Measurements from ENCODE around the gene RTN1. TPM values are rescaled to one million over a fixed set of nuclear protein-coding genes. Genes with fewer than 3 reads are reported as not detected.

The RTN1 gene
- total RNA-seq, 1 experiment from 2014 or later, result 6.5 TPM

DNA sequence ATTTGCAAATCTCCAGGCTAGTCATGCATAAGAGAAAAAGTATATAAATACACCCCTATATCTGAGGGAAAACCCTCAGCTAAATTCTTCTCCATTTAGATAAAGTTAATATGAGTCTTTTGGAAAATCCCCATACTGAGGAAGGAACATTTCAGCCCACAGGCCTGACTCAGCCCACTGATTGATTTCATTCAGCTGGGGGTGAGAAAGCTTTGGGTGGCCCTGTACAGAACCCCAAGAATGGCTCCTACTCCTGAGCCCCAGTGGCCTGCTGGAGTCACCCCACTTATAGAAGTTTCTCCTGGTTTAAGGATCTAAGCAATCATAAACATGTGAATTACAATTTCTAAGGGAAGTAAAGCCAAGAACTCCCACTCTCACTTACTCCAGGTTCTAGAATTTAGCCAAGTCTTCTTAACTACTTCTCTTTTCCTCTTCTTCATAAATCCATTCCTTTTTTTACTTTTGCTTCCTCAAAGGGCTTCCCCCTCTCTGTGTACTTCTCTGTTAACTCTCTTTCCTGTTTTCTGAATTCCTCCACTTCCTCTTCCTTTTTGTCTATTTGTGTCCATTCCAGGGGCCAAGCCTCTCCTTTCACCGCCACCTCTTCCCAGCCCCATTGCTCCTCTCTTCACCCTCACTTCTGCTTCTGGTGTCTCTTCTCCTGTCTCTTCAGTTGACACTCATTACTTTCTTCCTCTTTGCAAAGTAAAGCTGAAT is 21.0 kb downstream of the RTN1 start:
- no peak for DNase-seq (ENCODE audit: low spot score)

- no peak for DNase-seq (ENCODE audit: low spot score)
Observed at GRCh38 chr14:59848671-59849070, 21.9 kb downstream of the RTN1 start.

- DNase-seq (ENCODE audit: low spot score), result no peak
Observed at GRCh38 chr14:59847711-59848110, 22.9 kb downstream of the RTN1 start.

- DNase-seq (ENCODE audit: low spot score), result no peak
Observed at GRCh38 chr14:59846595-59846994, 24.0 kb downstream of the RTN1 start.

DNA sequence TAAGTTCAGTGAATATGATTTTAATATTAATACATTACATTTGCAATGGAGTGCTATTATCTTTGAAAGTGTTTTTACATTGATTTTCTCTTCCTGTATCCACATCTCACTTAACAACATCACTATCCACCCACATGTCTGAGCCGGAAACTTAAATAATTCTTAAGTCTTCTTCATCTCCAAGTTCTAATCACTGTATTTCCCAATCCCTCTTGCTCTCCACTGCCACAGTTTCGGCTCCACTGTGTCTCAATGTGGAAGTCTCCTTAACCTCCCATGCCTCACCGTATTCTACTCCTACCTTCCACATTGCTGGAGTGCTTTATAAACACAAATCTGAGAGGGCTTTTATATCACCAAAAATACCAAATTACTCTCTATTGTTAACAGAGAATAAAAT is 25.3 kb downstream of the RTN1 start:
- DNase-seq (ENCODE audit: low spot score), result no peak

GRCh38 chr14:59844186-59844812 is 26.3 kb downstream of the RTN1 start:
- no peak for DNase-seq (ENCODE audit: low spot score)

DNA sequence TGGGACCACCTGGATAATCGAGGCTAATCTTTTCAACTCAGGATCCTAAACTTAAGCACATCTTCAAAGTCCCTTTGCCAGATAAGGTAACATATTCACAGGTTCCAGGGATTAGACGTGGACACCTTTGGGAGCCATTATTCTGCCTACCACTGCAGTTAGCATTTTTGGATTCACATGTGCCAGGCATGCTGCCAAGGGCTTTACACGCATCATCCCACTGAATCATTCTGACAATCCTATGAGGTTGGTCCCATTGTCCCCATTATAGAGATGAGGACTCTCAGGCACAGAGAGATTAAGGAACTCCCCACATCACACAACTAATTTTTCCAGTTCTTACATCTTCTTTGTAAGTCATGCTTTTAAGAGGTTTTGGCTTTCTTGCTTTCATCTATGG is 34.5 kb downstream of the RTN1 start:
- DNase-seq (ENCODE audit: low spot score), result no peak

DNA sequence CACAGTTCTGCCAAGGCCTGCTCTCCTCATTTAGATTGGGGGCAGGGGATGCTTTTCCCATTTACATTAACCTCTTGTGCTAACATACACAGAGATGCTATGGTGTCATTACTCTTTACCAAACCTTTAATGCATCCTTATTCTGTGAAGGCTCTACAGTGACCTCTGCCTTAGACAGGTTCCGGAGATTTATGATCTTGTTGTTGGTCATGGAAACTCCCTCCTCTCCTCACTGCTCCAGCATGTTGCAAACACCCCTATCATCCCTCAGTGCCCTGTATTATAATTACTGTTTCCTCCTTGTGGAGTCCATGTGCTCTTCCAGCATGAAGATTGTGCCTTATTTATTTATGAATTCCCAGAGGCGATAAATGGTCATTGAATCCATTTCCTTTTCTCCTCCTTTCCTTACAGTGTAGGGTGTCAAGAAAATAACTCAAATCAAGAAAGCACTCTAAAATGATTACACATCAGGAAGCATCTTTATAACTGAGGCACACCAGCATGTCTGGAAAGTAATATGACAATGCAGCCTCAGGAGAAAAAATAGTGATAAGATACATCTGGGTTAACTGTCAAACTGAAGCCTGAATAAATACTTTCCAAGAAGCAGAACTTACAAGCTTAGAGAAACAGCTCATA is 37.8 kb downstream of the RTN1 start:
- DNase-seq (ENCODE audit: low spot score), result no peak

DNA sequence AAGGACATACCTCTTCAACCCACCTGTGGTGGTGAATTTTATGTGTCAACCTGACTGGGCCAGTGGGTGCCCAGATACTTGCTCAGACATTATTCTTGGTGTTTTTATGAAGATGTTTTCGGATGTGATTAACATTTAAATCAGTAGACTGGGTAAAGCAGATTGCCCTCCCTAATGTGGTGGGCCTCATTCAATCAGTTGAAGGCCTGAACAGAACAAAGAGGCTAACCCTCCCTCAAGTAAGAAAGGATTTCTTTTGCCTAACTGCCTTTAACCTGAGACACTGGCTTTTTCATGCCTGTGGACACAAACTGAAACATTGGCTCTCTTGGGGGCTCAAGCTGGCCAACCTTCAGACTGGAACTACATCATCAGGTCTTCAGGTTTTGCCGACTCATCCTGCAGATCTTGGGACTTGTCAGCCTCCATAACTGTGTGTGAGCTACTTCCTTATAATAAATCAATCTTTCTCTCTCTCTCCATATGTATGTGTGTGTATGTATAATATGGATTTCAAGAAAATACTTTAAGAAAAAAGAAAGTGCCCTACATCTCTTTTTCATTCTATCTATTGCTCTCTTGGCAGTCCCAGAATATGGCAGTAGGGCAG is 39.4 kb downstream of the RTN1 start:
- no peak for DNase-seq (ENCODE audit: low spot score)

DNA sequence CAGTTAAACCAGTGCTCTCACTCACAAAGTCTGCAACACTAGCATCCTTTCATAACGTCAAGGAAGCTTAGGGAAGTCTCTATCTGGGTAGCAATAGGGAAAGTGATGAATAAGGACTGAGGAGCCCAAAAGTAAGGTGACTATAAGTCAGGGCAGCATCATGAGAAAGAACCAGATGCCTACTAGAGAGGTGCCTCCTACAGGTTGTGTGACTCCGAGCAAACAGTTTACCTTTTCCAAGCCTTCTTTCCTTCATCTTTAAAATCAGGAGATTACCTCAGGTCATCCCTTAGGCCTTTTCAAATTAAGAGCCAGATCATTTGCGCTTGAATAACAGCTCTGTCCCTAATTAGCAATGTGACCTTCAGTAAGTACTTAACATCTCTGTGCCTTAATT is 40.2 kb downstream of the RTN1 start:
- no peak for DNase-seq (ENCODE audit: low spot score)

DNA sequence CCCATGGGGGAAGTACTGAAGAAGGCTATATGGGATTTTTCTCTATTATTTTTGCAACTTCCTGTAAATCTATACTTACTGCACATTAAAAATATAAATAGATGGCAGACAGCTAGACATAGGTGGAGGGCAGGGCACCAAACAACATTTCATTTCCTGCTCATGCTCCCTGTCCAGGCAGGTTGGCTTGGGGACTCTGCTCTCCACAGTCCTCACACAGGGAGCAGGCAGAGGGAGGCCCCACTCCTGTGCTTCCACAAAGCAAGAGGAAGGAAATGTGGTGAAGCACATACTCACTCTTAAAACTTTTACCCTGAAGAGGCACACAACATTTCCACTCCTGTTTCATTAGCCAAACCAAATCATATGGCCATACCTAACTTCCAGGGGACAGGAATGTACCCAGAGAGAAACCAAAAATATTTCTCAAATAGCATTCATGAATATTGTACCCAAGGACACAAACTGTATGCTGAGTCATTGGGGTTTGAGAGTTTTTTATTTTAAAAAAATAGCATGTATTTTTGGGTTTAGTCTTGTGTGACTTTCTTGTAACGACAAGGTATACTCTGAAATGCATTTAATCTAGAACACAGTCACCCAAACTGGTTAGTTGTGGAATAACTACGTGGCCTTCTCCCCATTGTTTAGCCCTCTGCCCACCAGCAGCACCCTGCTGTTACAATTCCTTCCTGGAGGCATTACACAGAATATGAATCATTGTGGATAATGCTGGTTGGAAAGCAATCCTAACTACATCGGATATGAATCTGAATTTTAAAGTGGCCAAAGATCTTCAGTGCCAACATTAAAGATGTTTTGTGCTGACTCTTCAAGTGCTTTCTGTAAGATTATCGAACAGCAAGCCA is 40.9 kb downstream of the RTN1 start:
- peak; percentile 27 for DNase-seq (ENCODE audit: low spot score)

GRCh38 chr14:59828276-59828675 is 42.3 kb downstream of the RTN1 start:
- DNase-seq (ENCODE audit: low spot score), result no peak

DNA sequence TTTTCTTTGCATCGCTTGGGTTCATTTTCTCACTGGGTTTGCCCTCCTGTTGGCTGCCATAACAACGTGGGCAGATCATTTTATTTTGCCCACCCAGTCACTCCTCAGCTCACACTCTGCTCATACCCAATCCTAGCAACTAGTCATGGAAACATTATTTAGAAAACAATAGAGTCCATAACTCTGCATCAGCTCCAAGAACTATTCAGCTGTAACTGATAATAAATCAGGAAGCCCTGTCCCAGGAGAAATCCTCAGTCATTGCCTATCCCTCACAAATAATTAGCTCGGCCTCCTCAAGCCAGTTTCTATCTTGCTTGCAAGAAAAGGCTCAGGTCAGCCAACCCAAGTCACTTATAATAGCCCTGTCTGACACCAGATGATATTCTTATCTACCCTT is 43.2 kb downstream of the RTN1 start:
- no peak for DNase-seq (ENCODE audit: low spot score)

DNA sequence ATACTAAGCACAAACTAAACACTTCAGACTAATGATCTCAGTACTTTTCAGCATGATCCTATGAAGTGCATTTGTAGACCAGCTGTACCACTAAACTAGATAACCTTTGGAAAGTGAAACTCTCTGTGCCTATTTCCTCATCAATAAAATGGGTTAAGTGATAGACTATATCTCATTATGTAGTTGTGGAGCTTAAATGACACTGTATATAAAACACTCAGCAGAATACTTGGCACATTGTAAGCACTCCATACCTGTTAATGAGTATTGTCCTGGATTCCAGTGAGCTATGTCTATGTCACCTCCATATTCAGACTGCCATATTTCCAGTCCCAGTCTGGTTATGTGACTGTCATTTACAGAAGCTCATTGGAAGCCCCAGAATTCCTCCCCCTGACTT is 44.4 kb downstream of the RTN1 start:
- no peak for DNase-seq (ENCODE audit: low spot score)

DNA sequence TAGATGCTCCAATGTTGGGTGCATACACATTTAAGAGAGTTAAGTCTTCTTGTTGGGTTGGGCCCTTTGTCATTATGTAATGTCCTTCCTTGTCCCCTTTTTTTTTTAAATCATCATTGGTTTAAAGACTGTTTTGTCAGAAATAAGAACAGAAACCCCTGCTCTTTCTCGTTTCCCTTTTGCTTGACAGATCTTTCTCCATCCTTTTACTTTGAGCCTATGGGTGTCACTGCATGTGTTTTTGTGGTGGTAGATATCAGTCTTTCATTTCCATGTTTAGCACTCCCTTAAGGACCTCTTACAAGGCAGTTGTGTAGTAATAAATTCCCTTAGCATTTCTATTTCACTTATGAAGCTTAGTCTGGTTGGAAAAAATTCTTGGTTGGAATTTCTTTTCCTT is 47.4 kb downstream of the RTN1 start:
- DNase-seq (ENCODE audit: low spot score), result no peak

- DNase-seq (ENCODE audit: low spot score), result no peak
Observed at GRCh38 chr14:59819446-59820088, 51.0 kb downstream of the RTN1 start.

DNA sequence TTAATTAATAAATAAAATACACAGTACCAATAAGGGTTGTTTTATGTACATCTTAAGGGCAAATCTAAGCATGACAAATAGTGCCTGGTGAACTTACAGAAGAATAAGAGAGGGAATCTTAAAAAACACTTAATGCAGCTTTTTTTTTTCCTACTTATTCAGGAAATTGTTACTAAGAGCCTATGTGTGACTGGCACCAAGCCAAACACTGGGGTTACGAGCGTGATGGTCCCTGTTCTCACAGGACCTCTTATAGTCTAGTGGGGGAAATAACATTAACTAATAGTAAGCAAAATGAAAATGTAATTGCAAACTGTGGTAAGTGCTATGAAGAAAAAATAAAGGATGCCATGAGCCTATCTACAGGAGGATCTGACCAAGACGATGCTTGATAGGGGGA is 53.6 kb downstream of the RTN1 start:
- DNase-seq (ENCODE audit: low spot score), result no peak

DNA sequence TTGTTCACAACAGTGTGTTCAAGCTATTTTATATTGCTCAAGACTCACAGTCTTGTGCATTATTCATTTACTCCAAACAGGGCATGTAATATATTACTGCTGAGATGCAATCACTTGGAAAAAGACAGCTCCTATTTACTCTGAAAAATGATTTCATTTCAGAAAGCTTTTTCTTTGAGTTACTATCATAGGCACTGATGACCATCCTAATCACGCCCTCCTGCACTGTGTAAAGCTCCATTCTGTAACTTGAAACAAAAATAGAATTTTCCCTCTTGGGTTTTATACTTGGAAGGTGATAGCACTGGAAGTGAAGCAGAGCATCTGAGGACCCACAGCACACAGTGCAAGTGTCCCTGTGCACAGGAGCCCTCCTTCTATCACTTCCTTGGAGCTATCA is 55.6 kb downstream of the RTN1 start:
- DNase-seq (ENCODE audit: low spot score), result no peak

DNA sequence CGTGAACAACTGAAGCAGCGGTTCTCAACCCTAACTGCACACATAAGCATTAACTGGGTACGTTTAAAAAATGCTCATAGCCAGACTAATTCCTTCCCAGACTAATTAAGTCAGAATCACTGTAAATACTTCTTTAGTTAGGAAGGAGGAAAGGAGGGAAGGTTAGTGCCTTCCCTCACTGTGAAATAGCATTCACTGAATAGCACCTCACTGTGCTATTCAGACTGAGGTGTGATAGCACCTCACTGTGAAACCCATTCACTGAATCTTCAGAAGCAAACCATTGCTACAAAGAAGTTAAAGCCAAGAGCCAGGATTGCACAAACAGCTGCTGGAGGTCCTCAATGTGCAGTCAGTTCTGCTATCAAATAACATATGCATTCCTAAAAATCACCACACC is 58.8 kb downstream of the RTN1 start:
- no peak for DNase-seq (ENCODE audit: low spot score)

GRCh38 chr14:59811073-59811472 is 59.5 kb downstream of the RTN1 start:
- DNase-seq (ENCODE audit: low spot score), result no peak

- no peak for DNase-seq (ENCODE audit: low spot score)
Observed at GRCh38 chr14:59803052-59803540, 67.5 kb downstream of the RTN1 start.

Measured in H4 (cell line).